Measurements from ENCODE around the gene MCCC2.
"Not testable (repeated sequence)": the region's sequence is repeated elsewhere in the genome, so short reads cannot be mapped to it uniquely, and the experiment has no call there.

Gene MCCC2

DNA sequence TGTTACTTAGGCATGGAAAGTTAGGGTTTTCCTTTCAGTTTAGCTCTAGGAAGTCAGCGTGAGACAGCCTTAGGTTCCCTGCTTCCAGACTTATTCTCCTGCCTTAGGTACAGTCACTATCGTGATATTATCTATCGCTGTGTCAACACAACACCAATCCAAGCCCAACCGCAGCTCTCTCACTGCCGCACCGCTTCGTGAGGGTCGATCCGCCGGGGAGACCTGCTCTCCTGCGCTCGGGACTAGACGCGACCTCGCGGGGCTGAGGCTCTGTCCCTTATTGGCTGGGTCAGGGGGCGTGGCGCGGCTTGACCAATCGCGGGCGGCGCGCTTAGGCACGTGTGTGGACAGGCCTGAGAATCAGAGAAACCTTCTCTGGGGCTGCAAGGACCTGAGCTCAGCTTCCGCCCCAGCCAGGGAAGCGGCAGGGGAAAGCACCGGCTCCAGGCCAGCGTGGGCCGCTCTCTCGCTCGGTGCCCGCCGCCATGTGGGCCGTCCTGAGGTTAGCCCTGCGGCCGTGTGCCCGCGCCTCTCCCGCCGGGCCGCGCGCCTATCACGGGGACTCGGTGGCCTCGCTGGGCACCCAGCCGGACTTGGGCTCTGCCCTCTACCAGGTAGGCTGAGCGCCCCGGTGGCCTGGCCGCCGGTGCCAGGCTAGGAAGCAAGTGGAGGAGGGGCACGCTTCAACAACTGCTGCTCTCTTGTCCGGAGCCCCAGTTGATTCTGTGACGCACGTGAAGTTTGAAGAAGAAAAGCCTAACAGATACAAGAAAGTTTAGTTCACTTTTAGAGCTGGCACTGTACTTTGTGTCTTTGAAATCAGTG lies at the start of gene MCCC2:
Gene MCCC2 (plus strand): TSS at position 400 of the 825 bp plus-strand sequence. CDS start 86 bp downstream, at position 486.
- DNase-seq (ENCODE audit: low spot score): peak; percentile 98

DNA sequence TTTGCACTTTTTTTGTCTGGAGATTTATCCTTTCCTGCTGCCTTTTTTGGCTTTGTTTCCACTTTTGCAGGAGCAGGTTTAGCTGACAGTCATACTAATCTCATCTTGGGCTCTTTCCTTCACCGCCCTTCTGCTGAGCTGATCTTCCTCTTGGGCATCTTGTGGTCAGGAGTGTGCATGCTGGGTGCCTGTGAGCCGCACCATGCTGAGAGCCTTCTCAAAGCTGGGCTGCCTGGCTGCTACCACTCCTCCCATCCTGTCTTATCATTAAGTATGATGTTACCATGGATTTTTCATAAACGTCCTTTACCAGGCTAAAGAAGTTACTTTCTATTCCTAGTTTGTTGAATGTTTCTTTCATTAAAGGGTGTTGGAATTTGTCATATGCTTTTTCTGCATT lies 49.5 kb upstream of the MCCC2 start:
- peak; percentile 9 for DNase-seq (ENCODE audit: low spot score)

DNA sequence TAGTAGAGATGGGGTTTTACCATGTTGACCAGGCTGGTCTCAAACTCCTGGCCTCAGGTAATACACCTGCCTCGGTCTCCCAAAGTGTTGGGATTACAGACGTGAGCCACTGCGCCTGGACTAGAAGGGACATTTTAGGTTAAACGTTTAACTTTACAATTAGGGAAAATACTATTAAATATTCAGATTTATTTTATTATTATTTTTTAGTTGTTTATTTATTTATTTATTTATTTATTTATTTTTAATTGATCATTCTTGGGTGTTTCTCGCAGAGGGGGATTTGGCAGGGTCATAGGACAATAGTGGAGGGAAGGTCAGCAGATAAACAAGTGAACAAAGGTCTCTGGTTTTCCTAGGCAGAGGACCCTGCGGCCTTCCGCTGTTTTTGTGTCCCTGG lies 36.3 kb upstream of the MCCC2 start:
- not testable (repeated sequence) for DNase-seq (ENCODE audit: low spot score)

DNA sequence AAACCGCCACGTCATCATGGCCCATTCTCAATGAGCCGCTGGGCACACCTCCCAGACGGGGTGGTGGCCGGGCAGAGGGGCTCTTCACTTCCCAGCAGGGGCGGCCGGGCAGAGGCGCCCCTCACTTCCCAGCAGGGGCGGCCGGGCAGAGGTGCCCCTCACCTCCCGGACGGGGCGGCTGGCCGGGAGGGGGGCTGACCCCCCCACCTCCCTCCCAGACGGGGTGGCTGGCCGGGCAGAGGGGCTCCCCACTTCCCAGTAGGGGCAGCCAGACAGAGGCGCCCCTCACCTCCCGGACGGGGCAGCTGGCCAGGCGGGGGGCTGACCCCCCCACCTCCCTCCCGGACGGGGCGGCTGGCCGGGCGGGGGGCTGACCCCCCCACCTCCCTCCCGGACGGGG lies 35.6 kb upstream of the MCCC2 start:
- not testable (repeated sequence) for DNase-seq (ENCODE audit: low spot score)

DNA sequence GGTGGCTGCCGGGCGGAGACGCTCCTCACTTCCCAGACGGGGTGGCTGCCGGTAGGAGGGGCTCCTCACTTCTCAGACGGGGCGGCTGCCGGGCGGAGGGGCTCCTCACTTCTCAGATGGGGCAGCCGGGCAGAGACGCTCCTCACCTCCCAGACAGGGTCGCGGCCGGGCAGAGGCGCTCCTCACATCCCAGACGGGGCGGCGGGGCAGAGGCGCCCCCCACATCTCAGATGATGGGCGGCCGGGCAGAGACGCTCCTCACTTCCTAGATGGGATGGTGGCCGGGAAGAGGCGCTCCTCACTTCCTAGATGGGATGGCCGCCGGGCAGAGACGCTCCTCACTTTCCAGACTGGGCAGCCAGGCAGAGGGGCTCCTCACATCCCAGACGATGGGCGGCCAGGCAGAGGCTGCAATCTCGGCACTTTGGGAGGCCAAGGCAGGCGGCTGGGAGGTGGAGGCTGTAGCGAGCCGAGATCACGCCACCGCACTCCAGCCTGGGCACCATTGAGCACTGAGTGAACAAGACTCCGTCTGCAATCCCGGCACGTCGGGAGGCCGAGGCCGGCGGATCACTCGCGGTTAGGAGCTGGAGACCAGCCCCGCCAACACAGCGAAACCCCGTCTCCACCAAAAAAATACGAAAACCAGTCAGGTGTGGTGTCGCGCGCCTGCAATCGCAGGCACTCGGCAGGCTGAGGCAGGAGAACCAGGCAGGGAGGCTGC lies 35.0 kb upstream of the MCCC2 start:
- not testable (repeated sequence) for DNase-seq (ENCODE audit: low spot score)

GRCh38 chr5:71563161-71563560 lies 24.0 kb upstream of the MCCC2 start:
- no peak for DNase-seq (ENCODE audit: low spot score)

GRCh38 chr5:71564895-71565294 lies 22.2 kb upstream of the MCCC2 start:
- no peak for DNase-seq (ENCODE audit: low spot score)

- DNase-seq (ENCODE audit: low spot score): no peak
These were observed 17.2 kb upstream of the MCCC2 start for GRCh38 chr5:71569748-71570509.

GRCh38 chr5:71571811-71572210 lies 15.3 kb upstream of the MCCC2 start:
- DNase-seq (ENCODE audit: low spot score): not testable (repeated sequence)

DNA sequence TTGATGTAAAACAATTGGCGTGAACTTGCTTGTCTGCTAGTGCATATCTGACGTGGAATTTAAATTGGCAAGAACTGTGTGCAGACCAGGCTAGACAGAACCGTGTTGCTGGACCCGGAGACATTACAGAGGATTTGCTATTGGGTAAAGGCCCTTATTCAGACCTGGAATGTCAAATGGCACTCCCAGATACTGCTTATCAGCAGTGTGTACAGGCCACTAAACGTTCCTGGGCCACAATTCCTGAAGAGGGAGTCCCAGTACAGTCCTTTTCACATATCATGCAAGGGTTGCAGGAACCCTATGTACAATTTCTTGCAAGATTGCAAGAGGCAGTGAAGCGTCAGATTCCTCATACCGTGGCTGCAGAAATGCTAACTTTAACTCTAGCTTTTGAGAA lies 13.5 kb upstream of the MCCC2 start:
- DNase-seq (ENCODE audit: low spot score): no peak

DNA sequence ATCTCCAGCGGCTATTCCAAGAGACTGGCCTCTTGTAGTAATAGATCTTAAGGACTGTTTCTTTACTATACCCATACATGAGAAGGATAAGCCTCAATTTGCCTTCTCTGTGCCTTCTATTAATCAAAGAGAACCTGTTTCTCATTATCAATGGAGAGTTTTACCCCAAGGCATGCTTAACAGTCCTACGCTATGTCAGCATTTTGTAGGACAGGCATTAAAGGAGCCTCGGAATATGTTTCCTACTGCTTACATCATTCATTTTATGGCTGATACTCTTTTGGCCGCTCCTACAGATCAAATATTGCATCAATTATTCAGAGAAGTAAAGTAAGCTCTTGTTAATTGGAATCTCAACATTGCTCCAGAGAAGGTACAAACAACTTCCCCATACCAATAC lies 11.6 kb upstream of the MCCC2 start:
- not testable (repeated sequence) for DNase-seq (ENCODE audit: low spot score)

GRCh38 chr5:71576241-71576640 lies 10.9 kb upstream of the MCCC2 start:
- no peak for DNase-seq (ENCODE audit: low spot score)

DNA sequence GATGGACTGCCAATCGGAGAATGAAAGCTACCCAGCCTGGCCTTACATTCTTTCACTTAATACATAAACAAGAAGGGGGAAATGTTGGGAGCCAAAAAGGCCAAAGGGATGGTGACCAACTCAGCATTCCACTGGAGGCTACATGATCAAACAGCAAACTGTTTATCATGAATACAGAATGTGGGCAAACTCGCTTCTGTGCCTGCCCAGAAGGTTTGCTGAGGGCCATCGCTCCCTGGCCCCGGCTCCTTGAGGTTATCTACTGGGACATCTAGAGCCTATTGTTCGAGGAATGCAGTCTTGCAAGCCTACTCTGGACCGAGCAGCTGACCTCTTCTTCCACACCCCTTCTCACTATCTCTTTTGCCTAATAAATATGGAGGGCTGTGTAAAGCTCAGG lies 9.3 kb upstream of the MCCC2 start:
- DNase-seq (ENCODE audit: low spot score): not testable (repeated sequence)

- no peak for DNase-seq (ENCODE audit: low spot score)
These were observed 4.1 kb upstream of the MCCC2 start for GRCh38 chr5:71582945-71583584.

- DNase-seq (ENCODE audit: low spot score): peak; percentile 14
These were observed 844 bp upstream of the MCCC2 start for GRCh38 chr5:71586052-71586940.

DNA sequence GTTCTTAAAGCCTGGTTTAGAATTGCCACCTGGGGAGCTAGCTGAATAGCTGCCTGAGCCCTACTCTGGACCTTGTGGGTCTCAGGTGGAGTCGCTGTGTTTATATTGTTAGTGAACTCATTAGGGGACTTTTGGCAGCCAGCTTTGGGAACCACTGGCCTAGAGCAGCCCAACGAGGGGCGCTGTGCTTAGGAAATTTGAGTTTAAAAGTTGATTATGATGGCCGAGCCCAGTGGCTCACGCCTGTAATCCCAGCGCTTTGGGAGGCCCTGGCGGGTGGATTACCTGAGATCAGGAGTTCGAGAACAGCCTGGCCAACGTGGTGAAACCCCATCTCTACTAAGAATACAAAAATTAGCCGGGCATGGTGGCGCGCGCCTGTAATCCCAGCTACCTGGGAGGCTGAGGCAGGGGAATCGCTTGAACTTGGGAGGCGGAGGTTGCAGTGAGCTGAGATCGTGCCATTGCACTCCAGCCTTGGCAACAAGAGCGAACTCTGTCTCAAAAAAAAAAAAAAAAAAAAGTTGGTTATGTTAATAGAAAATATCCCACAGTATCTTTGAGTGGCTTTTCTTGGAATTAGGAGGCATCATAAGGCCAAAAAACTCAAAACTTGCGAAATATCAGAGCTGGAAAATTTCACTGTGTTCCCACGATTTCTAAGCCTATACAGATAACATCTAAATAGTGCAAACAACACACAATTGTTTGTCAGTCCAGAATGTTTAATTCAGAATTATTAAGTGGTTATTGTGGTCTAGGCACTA lies 809 bp downstream of the MCCC2 start:
- DNase-seq (ENCODE audit: low spot score): peak; percentile 24

DNA sequence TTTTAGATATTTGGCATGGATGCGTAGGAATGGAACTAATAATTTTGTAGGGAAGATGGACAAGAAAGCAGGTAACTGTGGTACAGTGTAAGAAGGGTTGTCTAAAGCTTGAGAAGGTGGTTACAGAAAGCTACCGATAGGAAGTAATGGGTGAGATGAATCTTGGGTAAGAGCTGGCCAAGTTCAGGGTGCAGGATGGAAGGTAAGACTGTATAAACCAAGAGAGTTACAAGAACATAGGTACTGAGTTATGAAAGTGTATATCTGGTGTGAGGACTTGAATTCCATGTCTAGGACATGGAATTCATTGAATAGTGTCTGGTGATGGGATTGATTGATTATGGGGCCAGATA lies 1.4 kb downstream of the MCCC2 start:
- DNase-seq (ENCODE audit: low spot score): no peak

GRCh38 chr5:71589903-71590302 lies 2.8 kb downstream of the MCCC2 start:
- DNase-seq (ENCODE audit: low spot score): no peak

- no peak for DNase-seq (ENCODE audit: low spot score)
These were observed 4.0 kb downstream of the MCCC2 start for GRCh38 chr5:71591100-71591499.

- DNase-seq (ENCODE audit: low spot score): no peak
These were observed 9.0 kb downstream of the MCCC2 start for GRCh38 chr5:71596169-71596568.
